ENCODE data around the gene DOCK9. TPM values are rescaled to one million over a fixed set of nuclear protein-coding genes. Genes with fewer than 3 reads are reported as not detected.

DOCK9 gene
- total and polyA plus RNA-seq, 2 experiments from 2014 or later = 8.5 to 57.7 TPM

DNA sequence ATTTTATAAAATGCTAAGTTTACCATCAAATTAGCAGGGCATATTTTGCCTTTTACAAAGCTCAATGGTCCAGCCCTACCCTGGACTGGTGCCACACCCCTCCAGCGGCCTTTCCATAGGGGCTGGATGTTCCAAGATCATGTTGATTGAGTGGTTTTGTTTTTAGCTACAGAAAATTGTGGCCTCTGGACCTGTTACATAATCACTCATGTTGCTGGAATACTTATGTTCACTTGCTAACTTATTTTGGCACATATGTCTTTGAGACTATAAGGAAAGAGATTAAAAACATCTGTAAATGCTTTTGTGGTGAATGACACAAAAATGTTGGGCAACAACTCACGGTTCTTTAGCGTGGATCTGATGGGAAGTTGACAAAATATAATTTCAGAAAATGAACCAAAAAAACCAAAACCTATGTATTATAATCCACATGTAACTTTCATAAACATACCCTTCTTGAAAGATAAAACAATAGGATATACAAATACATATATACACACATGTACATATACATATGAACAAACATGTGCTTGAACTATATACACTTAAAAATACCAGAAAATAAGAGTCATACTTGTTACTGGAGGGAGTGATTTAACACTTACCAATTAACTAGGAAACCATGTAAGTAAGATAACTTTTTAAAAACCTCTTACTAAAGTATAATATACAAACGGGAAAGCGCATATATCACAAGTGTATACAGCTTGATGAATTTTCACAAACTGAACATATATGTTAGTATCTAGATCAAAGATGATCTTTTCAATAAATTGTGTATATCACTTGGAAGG, 178.8 kb downstream of the DOCK9 start:
- ATAC-seq = no peak
- no peak overlapping the region for H2AFZ ChIP-seq
- TF ChIP-seq CREB1 (CRISPR knock-in tag; IDR thresholded peaks at IDR 0.05; ENCODE audit: low read depth) = no peak
- TF ChIP-seq, protein P1, sequence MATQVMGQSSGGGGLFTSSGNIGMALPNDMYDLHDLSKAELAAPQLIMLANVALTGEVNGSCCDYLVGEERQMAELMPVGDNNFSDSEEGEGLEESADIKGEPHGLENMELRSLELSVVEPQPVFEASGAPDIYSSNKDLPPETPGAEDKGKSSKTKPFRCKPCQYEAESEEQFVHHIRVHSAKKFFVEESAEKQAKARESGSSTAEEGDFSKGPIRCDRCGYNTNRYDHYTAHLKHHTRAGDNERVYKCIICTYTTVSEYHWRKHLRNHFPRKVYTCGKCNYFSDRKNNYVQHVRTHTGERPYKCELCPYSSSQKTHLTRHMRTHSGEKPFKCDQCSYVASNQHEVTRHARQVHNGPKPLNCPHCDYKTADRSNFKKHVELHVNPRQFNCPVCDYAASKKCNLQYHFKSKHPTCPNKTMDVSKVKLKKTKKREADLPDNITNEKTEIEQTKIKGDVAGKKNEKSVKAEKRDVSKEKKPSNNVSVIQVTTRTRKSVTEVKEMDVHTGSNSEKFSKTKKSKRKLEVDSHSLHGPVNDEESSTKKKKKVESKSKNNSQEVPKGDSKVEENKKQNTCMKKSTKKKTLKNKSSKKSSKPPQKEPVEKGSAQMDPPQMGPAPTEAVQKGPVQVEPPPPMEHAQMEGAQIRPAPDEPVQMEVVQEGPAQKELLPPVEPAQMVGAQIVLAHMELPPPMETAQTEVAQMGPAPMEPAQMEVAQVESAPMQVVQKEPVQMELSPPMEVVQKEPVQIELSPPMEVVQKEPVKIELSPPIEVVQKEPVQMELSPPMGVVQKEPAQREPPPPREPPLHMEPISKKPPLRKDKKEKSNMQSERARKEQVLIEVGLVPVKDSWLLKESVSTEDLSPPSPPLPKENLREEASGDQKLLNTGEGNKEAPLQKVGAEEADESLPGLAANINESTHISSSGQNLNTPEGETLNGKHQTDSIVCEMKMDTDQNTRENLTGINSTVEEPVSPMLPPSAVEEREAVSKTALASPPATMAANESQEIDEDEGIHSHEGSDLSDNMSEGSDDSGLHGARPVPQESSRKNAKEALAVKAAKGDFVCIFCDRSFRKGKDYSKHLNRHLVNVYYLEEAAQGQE (IDR thresholded peaks at IDR 0.05; ENCODE audit: unreplicated experiment) = no peak
- TF ChIP-seq, protein P2, sequence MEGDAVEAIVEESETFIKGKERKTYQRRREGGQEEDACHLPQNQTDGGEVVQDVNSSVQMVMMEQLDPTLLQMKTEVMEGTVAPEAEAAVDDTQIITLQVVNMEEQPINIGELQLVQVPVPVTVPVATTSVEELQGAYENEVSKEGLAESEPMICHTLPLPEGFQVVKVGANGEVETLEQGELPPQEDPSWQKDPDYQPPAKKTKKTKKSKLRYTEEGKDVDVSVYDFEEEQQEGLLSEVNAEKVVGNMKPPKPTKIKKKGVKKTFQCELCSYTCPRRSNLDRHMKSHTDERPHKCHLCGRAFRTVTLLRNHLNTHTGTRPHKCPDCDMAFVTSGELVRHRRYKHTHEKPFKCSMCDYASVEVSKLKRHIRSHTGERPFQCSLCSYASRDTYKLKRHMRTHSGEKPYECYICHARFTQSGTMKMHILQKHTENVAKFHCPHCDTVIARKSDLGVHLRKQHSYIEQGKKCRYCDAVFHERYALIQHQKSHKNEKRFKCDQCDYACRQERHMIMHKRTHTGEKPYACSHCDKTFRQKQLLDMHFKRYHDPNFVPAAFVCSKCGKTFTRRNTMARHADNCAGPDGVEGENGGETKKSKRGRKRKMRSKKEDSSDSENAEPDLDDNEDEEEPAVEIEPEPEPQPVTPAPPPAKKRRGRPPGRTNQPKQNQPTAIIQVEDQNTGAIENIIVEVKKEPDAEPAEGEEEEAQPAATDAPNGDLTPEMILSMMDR (conservative IDR thresholded peaks at IDR 0.05; ENCODE audit: low read depth in 2 of 2) = no peak
- H3F3A ChIP-seq (replicated peaks; ENCODE audit: low read depth) = no peaks in the 10 kb centered on the region
- no peak overlapping the region for H3K4me2 ChIP-seq
- peaks cover 2% of the 10 kb centered on the region for H3K27me3 Mint-ChIP-seq (ENCODE audit: insufficient read depth, low read depth, poor library complexity)
- no peaks in the 10 kb centered on the region for H3K27me3 ChIP-seq (ENCODE audit: insufficient read depth)
- no peaks in the 10 kb centered on the region for H3K79me2 ChIP-seq (replicated peaks; ENCODE audit: insufficient read depth)
- H4K20me1 ChIP-seq (replicated peaks; ENCODE audit: insufficient read depth) = no peaks in the 10 kb centered on the region; the same call in 1 of the 2 replicates
- H3K36me3 Mint-ChIP-seq (ENCODE audit: low read depth) = peaks cover 4% of the 10 kb centered on the region; the same call in 1 of the 3 replicates
- H3K27ac Mint-ChIP-seq = no peak overlapping the region
- H3K36me3 ChIP-seq (ENCODE audit: insufficient read depth) = no peaks in the 10 kb centered on the region
- DNase-seq (ENCODE audit: low spot score) = no peak
- peaks cover 9% of the 10 kb centered on the region; the same call in 1 of the 2 replicates for H3K9me2 ChIP-seq (ENCODE audit: insufficient read depth)
- H3K4me1 Mint-ChIP-seq = peaks cover 7% of the 10 kb centered on the region; the same call in 2 of the 3 replicates
- no peak overlapping the region for H3K4me3 ChIP-seq
- H3K4me1 ChIP-seq (ENCODE audit: insufficient read depth) = no peaks in the 10 kb centered on the region
- no peak overlapping the region for H3K4me3 Mint-ChIP-seq
- no peak overlapping the region for H3K27ac ChIP-seq (ENCODE audit: low read depth)
- no peaks in the 10 kb centered on the region for H3K9me3 Mint-ChIP-seq

DNA sequence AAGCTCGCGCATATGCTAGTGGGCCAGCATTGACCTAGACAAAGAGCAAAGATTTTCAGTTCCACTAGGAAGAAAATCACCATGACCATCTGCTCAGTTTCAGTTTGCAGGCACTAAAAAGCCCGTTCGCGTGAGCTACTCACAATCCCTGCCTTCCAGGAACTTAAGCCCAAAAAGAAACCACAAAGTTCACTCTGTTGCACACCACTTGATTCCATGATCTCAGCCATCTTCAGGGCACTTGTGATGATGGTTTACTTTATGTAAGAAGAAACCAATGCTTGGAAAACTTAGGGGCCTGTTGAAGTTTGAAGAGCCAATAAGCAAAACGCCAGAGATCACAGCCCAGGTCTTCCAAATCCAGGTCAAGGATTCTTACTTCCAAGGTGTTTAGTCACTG, 180.4 kb downstream of the DOCK9 start:
- Histone ChIP-seq H3K9me2 (ENCODE audit: insufficient read depth) (peaks cover 9% of the 10 kb centered on the region; the same call in 1 of the 2 replicates), H3K4me2 (no peak overlapping the region), H3K4me3 (no peak overlapping the region), H2AFZ (no peak overlapping the region), H3K4me1 (ENCODE audit: insufficient read depth) (no peaks in the 10 kb centered on the region), H3K36me3 (ENCODE audit: insufficient read depth) (no peaks in the 10 kb centered on the region), H3K27ac (ENCODE audit: low read depth) (no peak overlapping the region), H3K27me3 (ENCODE audit: insufficient read depth) (no peaks in the 10 kb centered on the region), H3K79me2 (replicated peaks; ENCODE audit: insufficient read depth) (no peaks in the 10 kb centered on the region), H4K20me1 (replicated peaks; ENCODE audit: insufficient read depth) (no peaks in the 10 kb centered on the region; the same call in 1 of the 2 replicates), H3F3A (replicated peaks; ENCODE audit: low read depth) (no peaks in the 10 kb centered on the region)
- Mint-ChIP-seq H3K36me3 (ENCODE audit: low read depth) (peaks cover 2% of the 10 kb centered on the region; the same call in 1 of the 3 replicates), H3K4me1 (no peaks in the 10 kb centered on the region; the same call in 2 of the 3 replicates), H3K27me3 (ENCODE audit: insufficient read depth, low read depth, poor library complexity) (peaks cover 2% of the 10 kb centered on the region), H3K4me3 (no peak overlapping the region), H3K9me3 (no peaks in the 10 kb centered on the region), H3K27ac (no peak overlapping the region)
- TF ChIP-seq, protein P1 (IDR thresholded peaks at IDR 0.05; ENCODE audit: unreplicated experiment) = no peak
- no peak for TF ChIP-seq EZH2phosphoT487 (IDR thresholded peaks at IDR 0.05; ENCODE audit: unreplicated experiment)
- TF ChIP-seq NANOG (IDR thresholded peaks at IDR 0.05; ENCODE audit: borderline replicate concordance) = no peak
- no peak for DNase-seq (ENCODE audit: low spot score)
- ATAC-seq = no peak
